Spinal cord (tissue), 10 donors: ENCODE data around the gene C9orf78. TPM values are rescaled to one million over a fixed set of nuclear protein-coding genes. Genes with fewer than 3 reads are reported as not detected.

Experiments
- DNase-seq, 6 donors: peaks; one replicate each; pipeline versions ENCODE4 v3.0.0 to v3.0.0-alpha.2; 2013 to 2015; ENCODE audit warnings: low spot score in 6 of 6, low read depth in 4 of 6
- H3K27ac ChIP-seq: one replicate; pipeline ENCODE4 v1.5.1; 2013; ENCODE audit warnings: low read depth, low read length, control low read depth
- H3K27me3 ChIP-seq: one replicate; pipeline ENCODE4 v1.6.1; 2013; ENCODE audit warnings: low read length; ENCODE audit not compliant: control insufficient read depth, insufficient read depth
- H3K36me3 ChIP-seq: one replicate; pipeline ENCODE4 v1.6.1; 2013; ENCODE audit warnings: low read length; ENCODE audit not compliant: control insufficient read depth, insufficient read depth
- H3K4me1 ChIP-seq: one replicate; pipeline ENCODE4 v1.6.1; 2013; ENCODE audit warnings: low read length; ENCODE audit not compliant: control insufficient read depth, insufficient read depth
- H3K4me3 ChIP-seq: one replicate; pipeline ENCODE4 v1.5.1; 2013; ENCODE audit warnings: low read depth, low read length, control low read depth
- H3K9me3 ChIP-seq: one replicate; pipeline ENCODE4 v1.6.1; 2013; ENCODE audit warnings: low read length; ENCODE audit not compliant: control insufficient read depth, insufficient read depth
- WGBS: methylation state at CpG from one replicate; pipeline ENCODE4 v1.1.5; 2013; ENCODE audit warnings: missing lambda C conversion rate; ENCODE audit not compliant: insufficient coverage; 5-methylcytosine and 5-hydroxymethylcytosine counted together
- polyA plus RNA-seq, 2 donors: library from polyadenylated mRNA; unstranded; fragments of 120-200 nt; gene quantifications; one replicate each; pipeline ENCODE4 v1.2.1, GENCODE V29; 2013; ENCODE audit not compliant: insufficient read length in 2 of 2
- total RNA-seq, 2 donors: library from RNA; depleted of rRNA in 1 of 2; stranded (reverse); fragments of 120-200 nt in 1 of 2; fragments of >200 nt in 1 of 2; gene quantifications; one replicate each; pipeline versions ENCODE4 v1.2.3 to v1.2.4, GENCODE V29; 2013 to 2014
- donor health status: healthy.

C9orf78 gene
- total and polyA plus RNA-seq, 4 donors: 41.8 to 78.2 (median 69.1) TPM

GRCh38 chr9:129868023-129868871 lies 33.2 kb upstream of the C9orf78 start:
- 88% methylated on average over 48 of the region's 48 CpGs for WGBS
- H3K36me3 ChIP-seq: peaks cover 66% of the 10 kb centered on the region

GRCh38 chr9:129867136-129868022 lies 32.3 kb upstream of the C9orf78 start:
- H3K27me3 ChIP-seq: no peaks in the 10 kb centered on the region
- peaks cover 16% of the 10 kb centered on the region for H3K4me1 ChIP-seq
- H3K9me3 ChIP-seq: no peaks in the 10 kb centered on the region
- DNase-seq: no peak
- 69% methylated on average over 14 of the region's 17 CpGs for WGBS
- no peak overlapping the region for H3K4me3 ChIP-seq
- H3K36me3 ChIP-seq: peaks cover 70% of the 10 kb centered on the region
- no peak overlapping the region for H3K27ac ChIP-seq

More at GRCh38 chr9:129868023-129868871, 33.2 kb upstream of the C9orf78 start:
- Histone ChIP-seq H3K27ac (no peak overlapping the region), H3K4me3 (no peak overlapping the region), H3K9me3 (no peaks in the 10 kb centered on the region), H3K27me3 (no peaks in the 10 kb centered on the region), H3K4me1 (peaks cover 16% of the 10 kb centered on the region)
- DNase-seq: no peak

- H3K9me3 ChIP-seq: no peaks in the 10 kb centered on the region
- WGBS: 64% methylated on average over 17 of the region's 17 CpGs
- DNase-seq: peak in 2 of 6 donors; percentile 16 to 22
- peaks cover 76% of the 10 kb centered on the region for H3K36me3 ChIP-seq
- H3K27ac ChIP-seq: no peak overlapping the region
- H3K4me3 ChIP-seq: no peak overlapping the region
- no peaks in the 10 kb centered on the region for H3K27me3 ChIP-seq
- H3K4me1 ChIP-seq: peaks cover 16% of the 10 kb centered on the region
These were observed 31.5 kb upstream of the C9orf78 start for GRCh38 chr9:129866394-129867135.

- Histone ChIP-seq H3K36me3 (peaks cover 84% of the 10 kb centered on the region), H3K27me3 (no peaks in the 10 kb centered on the region), H3K9me3 (no peaks in the 10 kb centered on the region), H3K27ac (no peak overlapping the region), H3K4me1 (peaks cover 16% of the 10 kb centered on the region), H3K4me3 (no peak overlapping the region)
- DNase-seq: no peak
- 81% methylated on average over 11 of the region's 14 CpGs for WGBS
These were observed 30.7 kb upstream of the C9orf78 start for GRCh38 chr9:129865668-129866320.

DNA sequence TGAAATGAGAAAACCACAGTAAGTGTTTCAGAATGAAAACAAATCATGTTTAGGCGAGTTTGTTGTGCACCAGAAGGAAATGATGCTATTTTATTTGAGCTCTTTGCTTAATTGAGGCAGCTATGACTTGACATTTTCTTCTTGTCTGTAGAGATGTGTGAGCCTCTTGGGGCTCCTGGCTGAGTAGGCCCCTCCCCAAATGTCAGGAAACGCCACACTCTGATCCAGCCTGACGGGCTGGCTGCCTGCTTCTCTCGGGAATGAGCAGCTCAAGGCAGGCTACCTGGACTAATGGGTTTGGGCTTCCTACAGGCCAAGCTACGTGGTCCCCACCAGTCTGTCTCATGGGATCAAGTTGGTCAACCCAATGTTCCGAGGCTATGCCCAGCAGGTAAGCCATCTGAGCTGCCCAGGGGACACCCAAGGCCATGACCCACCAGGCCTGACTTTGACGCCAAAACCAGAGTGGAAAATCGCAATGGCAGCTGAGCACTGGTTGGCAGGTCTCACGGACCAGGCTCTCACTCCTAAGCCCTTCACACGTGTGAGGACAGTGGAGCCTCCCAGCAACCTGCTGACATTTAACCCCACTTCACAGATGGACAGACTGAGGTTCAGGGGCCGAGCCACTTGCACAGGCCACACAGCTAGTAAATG lies 30.0 kb upstream of the C9orf78 start:
- Histone ChIP-seq H3K27ac (no peak overlapping the region), H3K9me3 (no peaks in the 10 kb centered on the region), H3K4me3 (no peak overlapping the region), H3K4me1 (peaks cover 16% of the 10 kb centered on the region), H3K27me3 (no peaks in the 10 kb centered on the region), H3K36me3 (peaks cover 83% of the 10 kb centered on the region)
- WGBS: 54% methylated on average over 10 of the region's 11 CpGs
- DNase-seq: peak in 1 of 6 donors; percentile 13

DNA sequence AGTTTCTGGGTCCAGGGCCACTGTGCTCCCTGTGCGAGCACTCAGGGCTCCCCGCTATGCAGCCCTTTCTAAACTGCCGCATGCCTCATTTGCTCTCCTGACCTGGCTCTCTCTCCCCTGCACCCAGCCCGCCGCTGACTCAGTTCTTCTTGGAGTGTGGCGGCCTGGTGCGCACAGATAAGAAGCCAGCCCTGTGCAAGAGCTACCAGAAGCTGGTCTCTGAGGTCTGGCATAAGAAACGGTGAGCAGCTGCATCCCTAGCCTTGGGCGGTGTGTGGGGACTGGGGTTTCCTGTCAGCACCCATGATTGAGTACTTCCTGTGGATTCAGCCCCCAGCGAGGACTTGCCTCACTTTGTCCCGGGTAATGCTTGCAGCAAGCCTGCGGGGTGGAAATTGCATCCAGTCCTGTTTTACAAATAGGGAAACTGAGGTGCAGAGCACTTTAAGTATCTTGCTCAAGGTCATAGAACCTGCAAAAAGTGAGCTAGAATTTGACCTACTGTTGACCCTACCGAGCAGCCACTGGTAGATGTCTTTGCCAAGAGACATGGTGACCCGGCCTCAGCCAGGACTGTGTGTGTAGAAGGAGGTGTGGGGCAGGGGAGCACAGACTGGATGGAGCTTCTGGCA lies 28.1 kb upstream of the C9orf78 start:
- Histone ChIP-seq H3K27me3 (no peaks in the 10 kb centered on the region), H3K27ac (no peak overlapping the region), H3K4me3 (no peak overlapping the region), H3K9me3 (no peaks in the 10 kb centered on the region), H3K4me1 (peaks cover 16% of the 10 kb centered on the region), H3K36me3 (peaks cover 78% of the 10 kb centered on the region)
- WGBS: 83% methylated on average over 14 of the region's 14 CpGs
- DNase-seq: no peak

DNA sequence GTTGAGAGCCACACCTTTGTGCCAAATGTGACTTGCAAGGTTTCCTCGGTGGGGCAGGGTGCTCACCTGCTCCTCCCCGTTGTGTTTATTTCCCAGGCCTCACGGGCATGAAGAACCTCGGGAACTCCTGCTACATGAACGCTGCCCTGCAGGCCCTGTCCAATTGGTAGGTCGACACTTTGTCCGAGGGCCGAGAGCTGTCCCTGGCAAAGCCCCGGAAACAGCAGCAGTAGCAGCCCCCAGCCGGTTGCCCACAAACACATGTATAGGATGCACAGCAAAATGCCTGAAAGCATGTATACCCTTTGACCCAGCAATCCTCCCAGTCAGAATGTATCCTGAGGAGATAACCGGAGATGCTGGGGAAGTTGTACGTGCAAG lies 26.4 kb upstream of the C9orf78 start:
- no peak overlapping the region for H3K4me3 ChIP-seq
- DNase-seq: no peak
- H3K9me3 ChIP-seq: no peaks in the 10 kb centered on the region
- H3K36me3 ChIP-seq: peaks cover 76% of the 10 kb centered on the region
- no peak overlapping the region for H3K27ac ChIP-seq
- no peaks in the 10 kb centered on the region for H3K27me3 ChIP-seq
- H3K4me1 ChIP-seq: peaks cover 7% of the 10 kb centered on the region
- WGBS: 91% methylated on average over 11 of the region's 12 CpGs

DNA sequence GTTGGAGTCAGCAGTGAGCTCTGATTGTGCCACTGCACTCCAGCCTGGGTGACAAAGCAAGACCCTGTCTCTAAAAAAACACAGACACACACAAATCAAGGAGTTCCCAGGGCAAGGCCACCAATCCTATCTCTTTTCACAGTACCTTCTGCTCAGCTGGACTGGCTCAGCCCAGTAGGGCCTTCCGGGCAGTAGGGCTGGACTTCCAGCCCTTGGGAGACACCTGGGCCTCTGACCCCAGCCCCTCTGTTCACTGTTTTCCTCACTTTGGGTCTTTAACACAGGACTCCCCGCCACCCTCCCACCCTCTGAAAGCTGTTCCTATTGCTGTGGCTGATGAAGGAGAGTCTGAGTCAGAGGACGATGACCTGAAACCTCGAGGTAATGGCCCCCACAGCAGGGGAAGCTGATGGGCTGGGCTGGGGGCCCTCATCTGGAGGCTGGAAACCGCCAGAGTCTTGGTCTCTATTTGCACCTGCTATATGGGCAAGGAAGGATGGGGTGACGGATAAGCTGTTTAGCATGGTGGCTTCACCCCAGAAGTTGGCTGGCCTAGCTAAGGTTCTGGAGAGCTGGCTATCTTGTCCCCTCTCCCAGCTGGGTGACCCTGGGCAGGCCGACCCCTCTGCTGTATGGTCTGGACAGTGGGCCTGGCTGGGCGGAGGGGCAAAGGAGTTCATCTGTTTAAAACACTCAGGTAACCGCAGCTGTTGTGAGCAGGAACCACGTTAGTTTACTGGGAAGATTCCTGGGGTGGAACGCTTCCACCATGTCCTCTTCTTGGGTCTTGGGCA lies 25.8 kb upstream of the C9orf78 start:
- Histone ChIP-seq H3K9me3 (no peaks in the 10 kb centered on the region), H3K27me3 (no peaks in the 10 kb centered on the region), H3K36me3 (peaks cover 75% of the 10 kb centered on the region), H3K27ac (no peak overlapping the region), H3K4me3 (no peak overlapping the region), H3K4me1 (peaks cover 1% of the 10 kb centered on the region)
- DNase-seq: no peak
- 74% methylated on average over 10 of the region's 11 CpGs for WGBS
